Small intestine (tissue), 7 donors: ENCODE measurements around the gene TAS1R3. TPM values are rescaled to one million over a fixed set of nuclear protein-coding genes. Genes with fewer than 3 reads are reported as not detected.

Source experiments
- DNase-seq, 2 donors: peaks; one replicate each; pipeline versions ENCODE4 v3.0.0 to v3.0.0-alpha.2; 2013
- FAIRE-seq: peaks from 2 replicates; lab custom pipeline; 2012; peaks lifted over from hg19 to GRCh38; lab: Jason Lieb, UNC
- H3K27ac ChIP-seq, 3 donors: one replicate each; pipeline ENCODE4 v1.5.1; 2013; ENCODE audit warnings: low read length in 2 of 3, mild to moderate bottlenecking in 2 of 3, control low read depth in 1 of 3, inconsistent platforms in 1 of 3, low read depth in 1 of 3, moderate library complexity in 1 of 3
- H3K27me3 ChIP-seq, 3 donors: one replicate each; pipeline ENCODE4 v1.6.1; 2013; ENCODE audit warnings: low read length in 3 of 3, inconsistent platforms in 1 of 3; ENCODE audit not compliant: control insufficient read depth in 3 of 3, insufficient read depth in 3 of 3
- H3K36me3 ChIP-seq, 3 donors: one replicate each; pipeline ENCODE4 v1.6.1; 2013; ENCODE audit warnings: low read length in 3 of 3, inconsistent platforms in 1 of 3, low read depth in 1 of 3, mild to moderate bottlenecking in 1 of 3, moderate library complexity in 1 of 3; ENCODE audit not compliant: control insufficient read depth in 3 of 3, insufficient read depth in 2 of 3
- H3K4me1 ChIP-seq, 3 donors: one replicate each; pipeline ENCODE4 v1.6.1; 2013; ENCODE audit warnings: low read length in 2 of 3, inconsistent platforms in 1 of 3, low read depth in 1 of 3, mild to moderate bottlenecking in 1 of 3, moderate library complexity in 1 of 3; ENCODE audit not compliant: control insufficient read depth in 3 of 3, insufficient read depth in 2 of 3
- H3K4me3 ChIP-seq, 3 donors: one replicate each; pipeline ENCODE4 v1.5.1; 2013; ENCODE audit warnings: low read length in 3 of 3, control low read depth in 1 of 3, inconsistent platforms in 1 of 3, low read depth in 1 of 3, mild to moderate bottlenecking in 1 of 3, moderate library complexity in 1 of 3
- H3K9me3 ChIP-seq, 2 donors: one replicate each; pipeline ENCODE4 v1.6.1; 2013; ENCODE audit warnings: low read depth in 1 of 2, low read length in 1 of 2; ENCODE audit not compliant: control insufficient read depth in 2 of 2, insufficient read depth in 1 of 2
- WGBS, 3 donors: extraction: QIAGEN DNeasy Blood & Tissue Kit; methylation state at CpG; one replicate each; pipeline ENCODE4 v1.1.7; 2013; 5-methylcytosine and 5-hydroxymethylcytosine counted together
- polyA plus RNA-seq, 4 donors: library from polyadenylated mRNA; stranded (reverse) in 3 of 4; unstranded in 1 of 4; fragments of 200-250 nt in 3 of 4; fragments of 120-200 nt in 1 of 4; gene quantifications; one replicate each; pipeline versions ENCODE4 v1.2.1 to v1.2.3, GENCODE V29; 2013
- donor health status: healthy with polysubstance abuse.
- donor health status: control.
- donor health status: control.
- donor health status: Bipolar disorder and iron deficiency.
- donor health status: healthy.

The TAS1R3 gene
- polyA plus RNA-seq, 4 donors = 0.33 to 0.99 (median 0.63) TPM

DNA sequence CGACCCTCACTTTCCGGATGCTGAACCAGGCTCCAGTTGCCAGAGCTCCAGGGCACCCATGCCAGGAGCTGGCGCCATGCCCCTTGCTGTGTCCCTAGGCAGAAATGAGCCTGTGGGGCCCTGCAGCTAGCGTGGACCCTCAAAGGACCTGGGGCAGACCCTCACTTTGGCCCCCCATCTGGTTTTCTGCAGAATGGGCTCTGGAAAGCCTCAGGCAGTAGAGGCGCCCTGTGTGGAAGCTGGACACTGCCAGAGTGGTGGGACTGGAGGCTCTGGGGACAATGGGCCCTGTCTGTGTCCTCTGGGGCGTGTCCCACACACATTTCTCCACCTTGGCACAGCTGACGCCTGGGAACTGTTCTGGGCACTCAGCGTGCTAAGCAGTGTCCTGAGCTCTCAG, 50.2 kb downstream of the TAS1R3 start:
- Histone ChIP-seq H3K27me3 (no peaks in the 10 kb centered on the region), H3K36me3 (peaks cover 5 to 57% (median 5%) of the 10 kb centered on the region in 3 donors), H3K4me1 (no peaks in the 10 kb centered on the region), H3K4me3 (no peak overlapping the region), H3K27ac (no peak overlapping the region), H3K9me3 (no peaks in the 10 kb centered on the region)
- no peak for FAIRE-seq
- no peak for DNase-seq
- WGBS, 3 donors = 75 to 81% (median 75%) methylated on average over 8 of the region's 8 CpGs

Other genes with a start within 250 kb of the TAS1R3 start
- gene C1orf159, start 215.2 kb upstream of the TAS1R3 start, polyA plus RNA-seq = 10 to 100 TPM in 3 of 4 donors, 1 to 10 TPM in 1; 9.2 to 19.0 (median 12.6) TPM
- under 1 TPM in 2 of 4 donors, not detected in 2; 0.21 to 0.36 TPM for gene TTLL10, start 157.4 kb upstream of the TAS1R3 start, polyA plus RNA-seq
- gene TNFRSF18, start 124.7 kb upstream of the TAS1R3 start, polyA plus RNA-seq = 1 to 10 TPM in 2 of 4 donors, under 1 TPM in 1, not detected in 1; 0.47 to 5.9 (median 1.8) TPM
- 1 to 10 TPM in 3 of 4 donors, not detected in 1; 1.2 to 3.5 (median 3.1) TPM for gene TNFRSF4, start 117.1 kb upstream of the TAS1R3 start, polyA plus RNA-seq
- gene SDF4, start 99.3 kb upstream of the TAS1R3 start, polyA plus RNA-seq = 100 to 1,000 TPM in 3 of 4 donors, 10 to 100 TPM in 1; 91.2 to 190 (median 151) TPM
- gene B3GALT6, start 99.0 kb upstream of the TAS1R3 start, polyA plus RNA-seq = 10 to 100 TPM in 2 of 4 donors, 1 to 10 TPM in 2; 2.7 to 13.7 (median 6.8) TPM
- 100 to 1,000 TPM in 2 of 4 donors, 10 to 100 TPM in 2; 10.6 to 203 (median 98.5) TPM for gene C1QTNF12, start 84.6 kb upstream of the TAS1R3 start, polyA plus RNA-seq
- gene UBE2J2, start 57.4 kb upstream of the TAS1R3 start, polyA plus RNA-seq = 10 to 100 TPM; 45.9 to 67.0 (median 60.7) TPM
- gene SCNN1D, start 50.8 kb upstream of the TAS1R3 start, polyA plus RNA-seq = 10 to 100 TPM in 2 of 4 donors, 1 to 10 TPM in 2; 5.2 to 37.1 (median 17.2) TPM
- gene ACAP3, start 23.4 kb upstream of the TAS1R3 start, polyA plus RNA-seq = 10 to 100 TPM; 28.6 to 71.1 (median 50.6) TPM
- 10 to 100 TPM; 15.0 to 22.7 (median 18.4) TPM for gene PUSL1, start 22.7 kb upstream of the TAS1R3 start, polyA plus RNA-seq
- 100 to 1,000 TPM in 3 of 4 donors, 10 to 100 TPM in 1; 94.9 to 331 (median 186) TPM for gene INTS11, start 6.6 kb upstream of the TAS1R3 start, polyA plus RNA-seq
- 10 to 100 TPM; 18.5 to 71.3 (median 45.1) TPM for gene CPTP, start 6.5 kb upstream of the TAS1R3 start, polyA plus RNA-seq
- gene DVL1, start 18.1 kb downstream of the TAS1R3 start, polyA plus RNA-seq = 10 to 100 TPM; 46.7 to 88.8 (median 61.3) TPM
- 100 to 1,000 TPM in 1 of 4 donors, 10 to 100 TPM in 1, 1 to 10 TPM in 2; 2.7 to 538 (median 14.7) TPM for gene MXRA8, start 27.3 kb downstream of the TAS1R3 start, polyA plus RNA-seq
- 100 to 1,000 TPM in 3 of 4 donors, 10 to 100 TPM in 1; 88.1 to 382 (median 297) TPM for gene AURKAIP1, start 43.9 kb downstream of the TAS1R3 start, polyA plus RNA-seq
- 100 to 1,000 TPM in 3 of 4 donors, 10 to 100 TPM in 1; 71.9 to 224 (median 198) TPM for gene CCNL2, start 68.1 kb downstream of the TAS1R3 start, polyA plus RNA-seq
- gene MRPL20, start 76.0 kb downstream of the TAS1R3 start, polyA plus RNA-seq = 100 to 1,000 TPM; 135 to 221 (median 167) TPM
- 1 to 10 TPM; 1.1 to 1.7 (median 1.5) TPM for gene ANKRD65, start 90.0 kb downstream of the TAS1R3 start, polyA plus RNA-seq
- 100 to 1,000 TPM in 1 of 4 donors, 10 to 100 TPM in 1, 1 to 10 TPM in 1, under 1 TPM in 1; 0.67 to 122 (median 6.9) TPM for gene VWA1, start 104.4 kb downstream of the TAS1R3 start, polyA plus RNA-seq
- gene ATAD3C, start 118.4 kb downstream of the TAS1R3 start, polyA plus RNA-seq = 1 to 10 TPM in 1 of 4 donors, under 1 TPM in 2, not detected in 1; 0.27 to 1.5 (median 0.66) TPM
- gene ATAD3B, start 140.5 kb downstream of the TAS1R3 start, polyA plus RNA-seq = 10 to 100 TPM; 17.4 to 34.5 (median 19.4) TPM
- 10 to 100 TPM; 16.8 to 42.1 (median 25.0) TPM for gene ATAD3A, start 180.9 kb downstream of the TAS1R3 start, polyA plus RNA-seq
- 1 to 10 TPM in 3 of 4 donors, not detected in 1; 1.6 to 3.7 (median 1.6) TPM for gene TMEM240, start 209.3 kb downstream of the TAS1R3 start, polyA plus RNA-seq
- 100 to 1,000 TPM in 3 of 4 donors, 10 to 100 TPM in 1; 83.9 to 140 (median 124) TPM for gene SSU72, start 243.6 kb downstream of the TAS1R3 start, polyA plus RNA-seq